ENCODE data around the gene ZNF554.

The ZNF554 gene

GRCh38 chr19:2807379-2808128 is 12.1 kb upstream of the ZNF554 start:
- no peak for DNase-seq (ENCODE audit: low read depth)

DNA sequence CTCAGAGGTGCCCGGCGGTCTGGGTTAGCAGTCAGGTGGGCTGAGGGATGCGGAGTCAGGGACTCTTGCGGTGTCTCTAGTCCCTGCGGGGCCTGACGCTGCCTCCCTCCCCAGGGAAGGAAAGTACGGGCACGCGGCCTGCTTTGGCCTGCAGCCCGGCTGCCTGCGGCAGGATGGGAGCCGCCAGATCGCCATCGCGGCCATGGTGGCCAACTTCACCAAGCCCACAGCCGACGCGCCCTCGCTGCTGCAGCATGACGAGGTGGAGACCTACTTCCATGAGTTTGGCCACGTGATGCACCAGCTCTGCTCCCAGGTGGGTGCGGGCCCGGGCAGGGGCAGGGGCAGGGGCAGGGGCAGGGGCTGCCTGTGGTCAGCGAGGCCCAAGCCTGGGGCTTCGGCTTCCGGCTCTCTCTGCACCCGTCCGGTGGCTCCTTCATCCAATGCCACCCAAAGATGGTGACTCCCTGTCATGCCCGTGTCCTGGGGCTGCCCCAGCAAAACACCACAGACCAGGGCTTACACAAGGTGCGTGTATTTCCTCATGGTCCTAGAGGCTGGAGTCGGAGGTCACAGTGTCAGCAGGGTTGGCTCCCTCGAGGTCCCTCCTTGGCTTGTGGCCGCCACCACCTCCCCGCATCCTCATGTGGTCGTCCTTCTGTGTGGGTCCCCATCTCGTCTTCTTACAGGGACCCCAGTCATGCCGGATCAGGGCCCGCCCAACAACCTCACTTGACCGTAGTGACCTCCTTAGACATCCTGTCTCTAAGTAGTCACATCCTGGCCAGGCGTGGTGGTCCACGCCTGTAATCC is 11.3 kb upstream of the ZNF554 start:
- no peak for DNase-seq (ENCODE audit: low read depth)

DNA sequence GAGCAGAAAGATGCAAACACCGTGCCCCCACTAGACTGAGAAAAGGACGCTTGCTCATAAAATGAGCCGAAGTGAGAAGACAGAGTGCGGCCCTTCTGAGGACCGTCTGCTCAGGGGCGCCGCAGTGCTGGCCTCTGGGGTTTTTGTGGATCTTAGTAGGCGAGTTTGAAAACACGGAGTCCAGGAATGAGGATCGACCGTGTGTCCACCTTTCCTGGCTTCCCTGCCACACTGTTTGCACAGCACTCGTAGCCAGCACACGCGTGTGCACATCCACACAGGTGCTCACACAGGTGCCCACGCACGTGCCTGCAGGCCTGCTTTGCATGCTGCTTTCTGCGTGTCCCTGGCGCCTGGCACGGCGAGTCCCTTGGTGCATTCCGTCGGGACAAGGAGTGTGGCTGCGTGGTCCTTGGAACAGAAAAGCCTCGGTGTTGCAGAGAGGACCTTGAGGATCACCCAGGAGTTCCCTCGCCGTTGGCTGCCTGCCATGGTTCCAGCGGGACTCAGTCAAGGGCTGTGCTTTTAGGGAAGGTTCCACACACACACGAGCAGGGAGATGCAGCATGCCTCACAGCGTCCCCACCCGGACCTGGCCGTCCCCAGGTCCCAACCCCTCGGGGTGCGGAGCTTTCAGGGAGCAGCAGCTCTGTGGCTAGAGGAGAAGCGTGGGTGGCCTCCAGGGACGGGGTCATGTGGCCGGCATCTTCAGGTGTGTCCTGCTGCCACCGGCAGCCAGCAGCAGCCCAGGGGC is 10.1 kb upstream of the ZNF554 start:
- DNase-seq (ENCODE audit: low read depth) = no peak

DNA sequence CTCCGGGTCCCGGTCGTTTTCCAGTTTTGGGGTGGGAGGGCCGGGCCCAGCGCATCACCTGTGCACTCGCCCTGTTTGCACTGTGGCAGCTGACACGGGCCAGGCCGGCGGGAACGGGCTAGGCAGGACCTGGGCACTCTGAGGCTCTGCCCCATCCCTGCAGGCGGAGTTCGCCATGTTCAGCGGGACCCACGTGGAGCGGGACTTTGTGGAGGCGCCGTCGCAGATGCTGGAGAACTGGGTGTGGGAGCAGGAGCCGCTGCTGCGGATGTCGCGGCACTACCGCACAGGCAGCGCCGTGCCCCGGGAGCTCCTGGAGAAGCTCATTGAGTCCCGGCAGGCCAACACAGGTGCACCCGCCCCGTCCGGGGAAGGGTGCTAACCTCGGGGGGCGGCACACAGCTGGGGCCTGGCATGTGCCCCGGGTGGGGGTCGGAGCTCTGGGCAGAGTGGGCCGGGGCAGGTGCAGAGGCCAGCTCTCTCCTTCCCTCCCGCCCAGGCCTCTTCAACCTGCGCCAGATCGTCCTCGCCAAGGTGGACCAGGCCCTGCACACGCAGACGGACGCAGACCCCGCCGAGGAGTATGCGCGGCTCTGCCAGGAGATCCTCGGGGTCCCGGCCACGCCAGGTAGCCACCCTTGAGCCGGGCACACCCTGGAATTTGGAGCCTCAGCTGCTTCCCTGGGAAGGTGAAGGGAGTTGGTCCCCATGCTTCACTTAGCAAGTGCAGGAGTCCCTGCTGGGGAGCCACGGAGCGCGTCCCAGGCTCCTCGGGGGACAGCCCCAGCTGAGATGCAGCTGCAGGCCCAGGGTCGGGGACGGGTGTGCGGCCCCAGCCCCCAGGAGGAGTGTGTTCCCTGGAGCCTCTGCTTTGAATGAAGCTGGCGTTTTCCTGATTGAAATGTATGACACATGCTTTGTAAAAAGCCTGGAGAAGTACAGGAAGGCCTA is 9.3 kb upstream of the ZNF554 start:
- no peak for DNase-seq (ENCODE audit: low read depth)

GRCh38 chr19:2811221-2811722 is 8.4 kb upstream of the ZNF554 start:
- no peak for DNase-seq (ENCODE audit: low read depth)

DNA sequence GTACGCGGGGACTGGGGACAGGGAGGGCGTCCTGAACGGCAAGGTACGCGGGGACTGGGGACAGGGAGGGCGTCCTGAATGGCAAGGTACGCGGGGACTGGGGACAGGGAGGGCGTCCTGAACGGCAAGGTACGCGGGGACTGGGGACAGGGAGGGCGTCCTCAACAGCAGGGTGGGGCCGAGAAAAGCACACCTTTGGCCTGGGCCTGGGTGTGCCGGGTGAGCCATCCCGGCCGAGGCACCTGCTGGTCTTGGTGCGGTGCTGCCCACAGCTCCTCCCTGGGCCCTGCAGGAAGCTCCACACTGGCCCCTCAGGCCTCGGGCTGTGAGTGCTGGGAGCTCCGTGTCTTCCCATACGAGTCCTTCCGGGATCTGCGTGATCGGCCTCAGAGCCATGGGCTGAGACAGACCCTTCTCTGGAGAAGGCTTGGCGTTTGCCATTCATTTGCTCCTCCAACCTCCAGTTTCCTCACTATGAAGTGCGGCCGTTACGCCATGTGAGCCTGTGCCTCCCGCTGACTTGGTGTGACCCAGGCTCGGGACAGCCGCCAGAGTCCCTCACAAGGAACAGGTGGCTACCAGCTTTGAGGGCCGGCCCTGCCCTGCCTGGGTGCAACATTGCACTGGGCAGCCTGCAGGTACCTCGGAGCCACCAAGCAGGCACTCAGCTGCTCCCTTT is 7.8 kb upstream of the ZNF554 start:
- DNase-seq (ENCODE audit: low read depth) = no peak

DNA sequence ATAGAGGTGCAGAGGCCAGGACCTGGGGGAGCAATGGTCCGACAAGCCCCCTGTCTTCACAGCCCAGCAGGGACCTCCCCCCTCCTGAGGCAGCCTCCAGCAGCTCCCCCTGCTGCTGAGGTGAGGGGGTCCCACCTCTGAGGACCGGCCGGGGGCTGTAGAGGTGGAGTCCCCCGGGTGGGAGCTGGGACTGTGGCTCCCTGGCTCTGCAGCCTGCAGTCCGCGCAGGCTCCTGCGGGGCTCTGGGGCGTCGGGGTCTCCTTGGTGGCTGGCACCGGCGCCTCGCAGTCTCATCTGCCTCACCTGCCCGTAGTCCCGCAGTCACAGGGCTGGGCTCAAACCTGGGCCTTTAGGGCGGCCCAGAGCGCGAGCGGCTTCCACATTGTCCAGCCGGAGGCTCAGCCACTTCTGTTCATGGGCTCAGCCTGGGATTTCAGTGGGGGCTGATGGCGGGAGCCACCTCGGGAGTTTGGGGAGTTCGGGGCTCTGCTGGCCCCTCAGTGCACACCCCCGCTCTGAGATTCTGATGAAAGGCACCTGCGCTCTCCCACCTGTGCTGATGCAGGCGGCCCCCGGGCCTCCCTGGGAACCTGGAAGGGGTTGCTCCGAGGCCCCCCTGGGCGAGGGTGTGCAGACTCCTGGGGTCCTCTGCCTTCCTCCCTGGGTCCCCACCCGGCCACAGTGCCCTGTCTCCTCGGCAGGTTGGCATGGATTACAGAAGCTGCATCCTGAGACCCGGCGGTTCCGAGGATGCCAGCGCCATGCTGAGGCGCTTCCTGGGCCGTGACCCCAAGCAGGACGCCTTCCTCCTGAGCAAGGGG is 7.0 kb upstream of the ZNF554 start:
- no peak for DNase-seq (ENCODE audit: low read depth)

DNA sequence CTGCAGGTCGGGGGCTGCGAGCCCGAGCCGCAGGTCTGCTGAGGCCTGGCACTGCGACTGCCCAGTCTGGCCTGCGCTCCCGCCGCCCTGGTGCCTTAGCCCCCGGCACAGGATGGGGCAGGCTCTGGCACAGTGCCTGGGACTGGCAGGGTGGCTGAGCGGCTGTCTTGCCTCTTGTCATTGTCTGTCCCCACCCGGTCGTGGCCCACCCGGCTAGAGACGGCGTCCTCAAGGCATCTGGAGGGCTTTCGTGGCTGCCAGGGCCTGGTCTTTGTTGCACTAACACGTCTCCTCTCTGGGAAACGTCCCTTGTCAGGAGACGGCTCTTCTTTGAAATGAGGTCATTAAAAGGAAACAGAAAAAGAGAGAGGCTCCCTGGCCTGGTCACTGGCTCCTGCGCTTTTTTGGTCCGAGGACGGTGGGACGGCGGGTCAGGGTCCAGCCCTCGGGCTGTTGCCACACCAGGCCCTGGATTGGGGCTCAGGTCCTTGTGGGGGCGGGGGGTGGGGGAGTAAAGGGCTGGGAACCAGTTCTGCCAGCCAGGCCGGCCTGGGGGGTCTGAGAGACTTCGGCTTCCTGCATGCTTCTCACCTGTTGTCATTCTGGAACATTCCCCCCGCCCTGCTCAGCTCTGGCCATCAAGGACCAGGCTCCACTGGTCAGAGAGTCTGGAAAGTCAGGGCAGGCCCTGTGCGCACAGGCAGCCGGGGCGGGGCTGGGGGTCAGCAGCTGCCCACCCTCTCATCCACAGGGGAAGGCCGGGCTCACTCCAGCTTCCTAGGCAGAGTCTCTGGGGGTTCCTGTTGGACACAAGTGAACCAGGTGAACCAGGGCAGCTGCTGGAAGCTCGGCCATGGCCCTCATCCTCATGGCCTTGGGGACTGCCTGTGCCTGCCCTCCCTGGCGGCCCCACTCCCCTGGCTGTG is 6.2 kb upstream of the ZNF554 start:
- no peak for DNase-seq (ENCODE audit: low read depth)

GRCh38 chr19:2814426-2814825 is 5.2 kb upstream of the ZNF554 start:
- DNase-seq (ENCODE audit: low read depth) = no peak

DNA sequence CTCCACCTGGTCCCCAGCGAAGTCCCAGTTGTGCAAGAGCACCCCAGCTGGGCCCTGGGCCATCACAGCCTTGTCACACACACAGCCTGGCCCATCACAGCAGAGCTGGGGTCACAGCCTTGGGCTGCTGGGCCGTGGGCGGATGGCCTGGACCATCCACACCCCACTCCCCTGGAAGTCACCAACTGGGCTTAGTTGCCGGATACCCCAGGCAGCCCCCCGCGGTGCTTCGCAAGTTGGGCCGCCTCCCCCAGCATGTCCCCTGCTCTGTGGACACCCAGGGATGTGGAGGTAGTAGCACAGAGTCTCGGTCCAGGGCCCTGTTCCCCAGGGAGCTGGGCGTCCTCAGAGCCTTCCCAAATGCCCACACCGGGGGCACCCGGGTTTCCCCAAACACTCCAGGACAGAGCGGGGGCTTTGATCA is 4.5 kb upstream of the ZNF554 start:
- DNase-seq (ENCODE audit: low read depth) = no peak

GRCh38 chr19:2815923-2816322 is 3.7 kb upstream of the ZNF554 start:
- no peak for DNase-seq (ENCODE audit: low read depth)

- DNase-seq (ENCODE audit: low read depth) = no peak
These were observed 3.0 kb upstream of the ZNF554 start for GRCh38 chr19:2816641-2817040.

DNA sequence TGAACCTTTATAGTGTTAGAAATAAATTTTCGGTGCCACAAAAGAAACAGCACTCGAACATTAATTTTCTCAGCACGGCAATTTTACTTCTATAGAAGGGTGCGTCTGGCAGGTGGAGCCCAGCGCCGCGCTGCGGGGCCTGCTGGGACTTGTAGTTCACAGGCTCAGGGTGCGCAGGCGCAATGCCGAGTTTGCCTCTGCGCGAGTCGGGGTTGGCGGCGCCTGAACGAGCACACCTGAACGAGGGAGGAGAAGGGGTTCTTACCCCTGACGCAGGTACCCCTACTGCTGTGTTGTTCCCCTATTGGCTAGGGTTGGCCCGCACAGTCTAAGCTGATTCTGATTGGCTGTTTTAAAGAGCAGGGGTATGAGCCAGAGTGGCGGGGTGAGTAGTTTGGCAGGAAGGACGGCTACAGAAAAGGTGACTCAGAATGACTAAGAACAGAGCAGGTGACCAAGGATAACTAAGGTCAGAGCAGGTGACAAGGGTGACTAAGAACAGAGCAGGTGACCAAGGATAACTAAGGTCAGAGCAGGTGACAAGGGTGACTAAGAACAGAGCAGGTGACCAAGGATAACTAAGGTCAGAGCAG is 2.3 kb upstream of the ZNF554 start:
- DNase-seq (ENCODE audit: low read depth) = peak; percentile 9

DNA sequence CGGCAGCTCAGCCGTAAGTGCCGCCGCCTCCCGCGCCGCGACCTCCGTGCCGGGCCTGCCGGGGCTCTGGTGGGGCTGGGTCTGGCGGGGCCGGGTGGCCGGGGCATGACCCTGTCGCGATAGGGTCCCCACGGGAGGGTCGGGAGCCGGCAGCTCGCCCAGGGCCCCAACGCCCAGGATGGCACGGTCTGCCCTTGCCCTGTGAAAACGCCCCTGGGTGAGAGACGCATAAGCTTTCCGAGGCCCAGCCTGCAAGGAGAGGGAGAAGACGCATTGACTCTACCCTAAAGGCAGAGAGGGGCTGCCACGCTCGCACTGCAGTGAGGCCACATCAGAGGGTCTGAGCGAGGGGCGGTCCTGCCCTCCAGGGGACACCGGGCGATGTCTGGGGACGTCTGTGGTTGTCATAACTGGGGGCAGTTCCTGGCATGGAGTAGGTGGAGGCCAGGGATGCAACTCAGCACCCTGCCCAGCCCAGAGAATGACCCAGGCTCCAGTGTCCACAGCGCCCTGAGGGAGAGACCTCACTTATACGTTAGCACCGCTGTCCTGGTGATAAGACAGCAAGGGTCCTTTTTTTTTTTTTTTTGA is 539 bp downstream of the ZNF554 start:
- no peak for DNase-seq (ENCODE audit: low read depth)

DNA sequence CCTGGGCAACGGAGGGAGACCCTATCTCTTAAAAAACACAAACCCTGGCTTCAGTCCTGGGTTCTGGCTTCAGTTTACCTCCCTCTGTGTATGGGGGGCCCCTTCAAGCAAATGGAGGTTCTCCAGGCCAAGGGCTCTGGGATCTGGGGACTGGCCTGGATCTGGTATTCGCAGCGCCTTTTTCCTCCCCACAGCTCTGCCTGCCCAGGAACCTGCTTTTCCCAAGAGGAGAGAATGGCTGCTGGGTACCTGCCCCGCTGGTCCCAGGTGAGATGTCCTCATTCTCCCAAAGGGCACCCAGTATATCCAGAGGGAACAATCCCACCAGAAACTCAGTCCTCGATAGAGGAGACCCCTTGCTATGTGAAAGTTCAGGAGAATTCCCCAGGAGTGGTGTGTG is 3.2 kb downstream of the ZNF554 start:
- DNase-seq (ENCODE audit: low read depth) = no peak

- no peak for DNase-seq (ENCODE audit: low read depth)
These were observed 4.0 kb downstream of the ZNF554 start for GRCh38 chr19:2823646-2824045.

- DNase-seq (ENCODE audit: low read depth) = no peak
These were observed 4.5 kb downstream of the ZNF554 start for GRCh38 chr19:2824129-2824528.

DNA sequence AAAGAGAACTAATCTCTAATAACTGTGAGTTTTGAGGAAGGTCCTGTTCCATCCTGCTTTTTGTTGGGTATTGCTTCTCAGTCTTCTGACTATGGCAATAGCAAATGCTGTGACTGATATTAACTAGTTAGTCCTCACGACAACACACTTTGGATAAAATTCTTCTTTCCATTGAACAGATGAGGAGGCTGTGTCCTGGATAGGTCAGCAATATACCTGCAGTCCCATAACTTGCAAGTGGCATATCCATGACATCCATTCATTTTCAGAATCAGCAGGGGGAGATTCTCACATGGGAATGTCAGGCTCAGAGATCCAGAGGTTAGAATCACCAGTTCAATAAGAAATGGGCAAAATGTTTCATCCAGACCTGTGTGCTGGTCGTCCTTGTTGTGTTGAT is 7.4 kb downstream of the ZNF554 start:
- DNase-seq (ENCODE audit: low read depth) = no peak

Data from amniotic epithelial cell (primary cell).